ENCODE measurements around the gene SLC22A4. TPM values are rescaled to one million over a fixed set of nuclear protein-coding genes. Genes with fewer than 3 reads are reported as not detected.

Gene SLC22A4
- total RNA-seq, 1 donor from 2014 or later = 0.06 TPM

DNA sequence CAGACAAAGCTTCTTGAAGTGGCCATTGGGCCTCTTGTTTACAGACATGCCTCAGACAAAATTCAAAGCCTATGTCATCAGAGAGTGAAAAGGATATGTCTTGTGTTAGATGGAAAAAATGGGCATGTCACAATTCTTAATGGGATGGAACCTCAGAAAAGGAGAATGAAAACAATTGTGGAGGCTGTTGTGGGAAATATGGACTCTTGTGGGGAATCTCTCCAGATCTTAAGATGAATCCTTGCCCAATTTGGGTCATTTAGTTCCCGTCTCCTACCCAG lies 94.8 kb downstream of the SLC22A4 start:
- TF ChIP-seq, protein P1, sequence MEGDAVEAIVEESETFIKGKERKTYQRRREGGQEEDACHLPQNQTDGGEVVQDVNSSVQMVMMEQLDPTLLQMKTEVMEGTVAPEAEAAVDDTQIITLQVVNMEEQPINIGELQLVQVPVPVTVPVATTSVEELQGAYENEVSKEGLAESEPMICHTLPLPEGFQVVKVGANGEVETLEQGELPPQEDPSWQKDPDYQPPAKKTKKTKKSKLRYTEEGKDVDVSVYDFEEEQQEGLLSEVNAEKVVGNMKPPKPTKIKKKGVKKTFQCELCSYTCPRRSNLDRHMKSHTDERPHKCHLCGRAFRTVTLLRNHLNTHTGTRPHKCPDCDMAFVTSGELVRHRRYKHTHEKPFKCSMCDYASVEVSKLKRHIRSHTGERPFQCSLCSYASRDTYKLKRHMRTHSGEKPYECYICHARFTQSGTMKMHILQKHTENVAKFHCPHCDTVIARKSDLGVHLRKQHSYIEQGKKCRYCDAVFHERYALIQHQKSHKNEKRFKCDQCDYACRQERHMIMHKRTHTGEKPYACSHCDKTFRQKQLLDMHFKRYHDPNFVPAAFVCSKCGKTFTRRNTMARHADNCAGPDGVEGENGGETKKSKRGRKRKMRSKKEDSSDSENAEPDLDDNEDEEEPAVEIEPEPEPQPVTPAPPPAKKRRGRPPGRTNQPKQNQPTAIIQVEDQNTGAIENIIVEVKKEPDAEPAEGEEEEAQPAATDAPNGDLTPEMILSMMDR (IDR thresholded peaks at IDR 0.05) = no peak
- TF ChIP-seq EZH2phosphoT487 (IDR thresholded peaks at IDR 0.05) (no peak), EZH2 (IDR thresholded peaks at IDR 0.05) (no peak)
- Mint-ChIP-seq H3K27ac (no peak overlapping the region), H3K4me1 (peaks cover 6% of the 10 kb centered on the region), H3K27me3 (ENCODE audit: insufficient read depth, low read depth) (peaks cover 5% of the 10 kb centered on the region), H3K36me3 (peaks cover 2% of the 10 kb centered on the region), H3K4me3 (no peak overlapping the region), H3K9me3 (no peaks in the 10 kb centered on the region)
- Histone ChIP-seq H3K9me3 (ENCODE audit: low read depth) (no peaks in the 10 kb centered on the region), H3K27ac (no peak overlapping the region), H2AFZ (replicated peaks) (no peak overlapping the region), H3F3A (ENCODE audit: low read depth) (no peaks in the 10 kb centered on the region), H3K4me2 (no peak overlapping the region), H3K9ac (no peak overlapping the region), H3K4me1 (no peaks in the 10 kb centered on the region), H3K27me3 (no peaks in the 10 kb centered on the region), H4K20me1 (ENCODE audit: low read depth) (no peaks in the 10 kb centered on the region), H3K36me3 (no peaks in the 10 kb centered on the region), H3K79me2 (ENCODE audit: low read depth) (no peaks in the 10 kb centered on the region), H3K4me3 (no peak overlapping the region)
- DNase-seq (ENCODE audit: low spot score) = no peak

DNA sequence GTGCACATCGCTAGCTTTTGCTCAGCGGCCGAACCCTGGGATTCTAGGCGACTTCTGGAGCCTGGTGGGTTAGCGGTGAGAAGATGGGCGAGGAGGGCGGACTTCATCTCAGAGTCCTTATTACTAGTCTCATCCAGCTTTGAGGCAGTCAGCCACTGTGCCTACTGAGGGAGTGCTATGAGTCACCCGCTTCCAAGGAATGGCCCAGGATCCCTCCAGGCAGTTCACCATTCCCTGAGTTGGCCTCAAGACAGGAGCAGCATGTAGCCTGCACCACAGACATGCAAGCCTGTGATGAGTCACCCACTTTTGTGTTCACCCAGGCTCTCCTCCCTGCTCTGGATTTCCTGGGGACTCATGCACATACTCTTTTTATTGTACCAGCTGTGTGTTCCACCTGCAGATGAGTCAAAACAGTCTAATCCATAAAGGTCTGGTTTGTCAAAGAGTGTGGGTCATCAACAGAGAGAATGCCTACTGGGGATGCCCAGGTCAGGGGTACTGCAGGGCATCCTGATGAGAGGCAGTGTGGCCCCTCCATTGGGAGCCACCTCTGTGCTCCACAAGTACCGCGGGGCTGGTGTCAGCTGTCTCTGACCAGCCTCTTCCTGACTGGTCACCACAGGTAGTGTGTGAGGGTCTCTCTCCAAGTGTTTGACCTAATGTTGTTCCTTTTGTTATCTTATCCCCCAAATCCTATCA lies 95.5 kb downstream of the SLC22A4 start:
- peaks cover 2% of the 10 kb centered on the region for H3K36me3 Mint-ChIP-seq
- H3K4me2 ChIP-seq = no peak overlapping the region
- no peak overlapping the region for H3K9ac ChIP-seq
- H3K4me1 ChIP-seq = no peaks in the 10 kb centered on the region
- no peak overlapping the region for H3K27ac Mint-ChIP-seq
- no peaks in the 10 kb centered on the region for H4K20me1 ChIP-seq (ENCODE audit: low read depth)
- no peaks in the 10 kb centered on the region for H3K79me2 ChIP-seq (ENCODE audit: low read depth)
- H3K27ac ChIP-seq = no peak overlapping the region
- DNase-seq (ENCODE audit: low spot score) = no peak
- no peaks in the 10 kb centered on the region for H3K9me3 Mint-ChIP-seq
- H3K36me3 ChIP-seq = no peaks in the 10 kb centered on the region
- H3K27me3 ChIP-seq = no peaks in the 10 kb centered on the region
- TF ChIP-seq EZH2 (IDR thresholded peaks at IDR 0.05) (no peak), EZH2phosphoT487 (IDR thresholded peaks at IDR 0.05) (no peak)
- TF ChIP-seq, protein P1 (IDR thresholded peaks at IDR 0.05) = no peak
- no peak overlapping the region for H3K4me3 Mint-ChIP-seq
- H3K4me3 ChIP-seq = no peak overlapping the region
- no peaks in the 10 kb centered on the region for H3F3A ChIP-seq (ENCODE audit: low read depth)
- peaks cover 5% of the 10 kb centered on the region for H3K27me3 Mint-ChIP-seq (ENCODE audit: insufficient read depth, low read depth)
- H3K4me1 Mint-ChIP-seq = peaks cover 12% of the 10 kb centered on the region
- no peaks in the 10 kb centered on the region for H3K9me3 ChIP-seq (ENCODE audit: low read depth)
- no peak overlapping the region for H2AFZ ChIP-seq (replicated peaks)

- Histone ChIP-seq H3K27me3 (no peaks in the 10 kb centered on the region), H3K27ac (no peak overlapping the region), H3K4me2 (no peak overlapping the region), H3K4me3 (no peak overlapping the region), H4K20me1 (ENCODE audit: low read depth) (no peaks in the 10 kb centered on the region), H3K4me1 (no peaks in the 10 kb centered on the region), H3K36me3 (no peaks in the 10 kb centered on the region), H2AFZ (replicated peaks) (no peak overlapping the region), H3K9ac (no peak overlapping the region), H3K79me2 (ENCODE audit: low read depth) (no peaks in the 10 kb centered on the region), H3K9me3 (ENCODE audit: low read depth) (no peaks in the 10 kb centered on the region), H3F3A (ENCODE audit: low read depth) (no peaks in the 10 kb centered on the region)
- peaks cover 2% of the 10 kb centered on the region for H3K36me3 Mint-ChIP-seq
- no peak overlapping the region for H3K27ac Mint-ChIP-seq
- TF ChIP-seq, protein P1 (IDR thresholded peaks at IDR 0.05) = no peak
- no peak for TF ChIP-seq EZH2phosphoT487 (IDR thresholded peaks at IDR 0.05)
- no peak for TF ChIP-seq EZH2 (IDR thresholded peaks at IDR 0.05)
- DNase-seq (ENCODE audit: low spot score) = no peak
- H3K4me1 Mint-ChIP-seq = peaks cover 18% of the 10 kb centered on the region
- H3K9me3 Mint-ChIP-seq = no peaks in the 10 kb centered on the region
- H3K27me3 Mint-ChIP-seq (ENCODE audit: insufficient read depth, low read depth) = peaks cover 6% of the 10 kb centered on the region
- H3K4me3 Mint-ChIP-seq = no peak overlapping the region
These were observed 97.1 kb downstream of the SLC22A4 start for GRCh38 chr5:132391247-132391646.
